Activated T-helper 2 cell treated with anti-CD3 and anti-CD28 coated beads, Interferon-gamma antibody, Interleukin-2, Interleukin-4, amounts not matched to agents 10 μg/mL and 5 μg/mL and 100 μg/mL, durations not matched to agents 14 hours and 24 hours and 36 hours (primary cell): ENCODE measurements around the gene CEPT1. TPM values are rescaled to one million over a fixed set of nuclear protein-coding genes. Genes with fewer than 3 reads are reported as not detected.

ENCODE experiments used
- DNase-seq: peaks from one replicate; pipeline ENCODE4 v3.0.0; 2021; ENCODE audit warnings: low spot score
- H3K27ac Mint-ChIP-seq: one replicate; pipeline ENCODE4 v1.8.0; 2021; ENCODE audit warnings: mixed read lengths
- H3K27me3 Mint-ChIP-seq: one replicate; pipeline ENCODE4 v1.8.0; 2021; ENCODE audit warnings: low read depth, mixed read lengths
- H3K36me3 Mint-ChIP-seq: one replicate; pipeline ENCODE4 v1.8.0; 2021; ENCODE audit warnings: low read depth, mixed read lengths
- H3K4me1 Mint-ChIP-seq: one replicate; pipeline ENCODE4 v1.8.0; 2021; ENCODE audit warnings: low read depth, mixed read lengths
- H3K4me3 Mint-ChIP-seq: one replicate; pipeline ENCODE4 v1.8.0; 2021; ENCODE audit warnings: low read depth, mild to moderate bottlenecking, moderate library complexity, mixed read lengths
- H3K9me3 Mint-ChIP-seq: one replicate; pipeline ENCODE4 v1.8.0; 2021; ENCODE audit warnings: mixed read lengths
- intact Hi-C: fragments of 100-400 bp; cut with micrococcal nuclease; formaldehyde crosslinking; loops from one replicate; pipeline ENCODE4 v1.15.1; 2023
- total RNA-seq: library from RNA; stranded (reverse); gene quantifications from 2 replicates; pipeline ENCODE4 v1.2.3, GENCODE V29; 2022

The CEPT1 gene
- total RNA-seq, 1 donor from 2014 or later: 34.8 TPM

GRCh38 chr1:111221633-111222291 is 81.7 kb downstream of the CEPT1 start:
- peaks cover 4% of the 10 kb centered on the region for H3K9me3 Mint-ChIP-seq
- peak overlapping the region; percentile 93 for H3K27ac Mint-ChIP-seq
- intact Hi-C loops: loop anchor here (1.0 to 10.0 kb wide), 6 partner anchors 7 to 253 kb away; partner anchors contain the start of genes ATP5PB, C1orf162, CEPT1 and DRAM2
- H3K27me3 Mint-ChIP-seq: no peaks in the 10 kb centered on the region
- peak overlapping the region; percentile 78 for H3K4me3 Mint-ChIP-seq
- peaks cover 86% of the 10 kb centered on the region for H3K4me1 Mint-ChIP-seq
- peak; percentile 60 for DNase-seq
- H3K36me3 Mint-ChIP-seq: peaks cover 3% of the 10 kb centered on the region

GRCh38 chr1:111222308-111223125 is 82.5 kb downstream of the CEPT1 start:
- H3K27ac Mint-ChIP-seq: peak overlapping the region; percentile 93
- H3K4me1 Mint-ChIP-seq: peaks cover 84% of the 10 kb centered on the region
- peaks cover 4% of the 10 kb centered on the region for H3K9me3 Mint-ChIP-seq
- peak overlapping the region; percentile 78 for H3K4me3 Mint-ChIP-seq
- H3K27me3 Mint-ChIP-seq: no peaks in the 10 kb centered on the region
- intact Hi-C loops: loop anchor here (1.0 to 10.0 kb wide), 6 partner anchors 8 to 252 kb away; partner anchors contain the start of genes ATP5PB, C1orf162 and WDR77
- H3K36me3 Mint-ChIP-seq: peaks cover 3% of the 10 kb centered on the region
- peak; percentile 70 for DNase-seq

GRCh38 chr1:111223126-111223685 is 83.2 kb downstream of the CEPT1 start:
- no peak for DNase-seq
- intact Hi-C loops: loop anchor here (1.0 to 10.0 kb wide), 4 partner anchors 52 to 252 kb away; partner anchors contain the start of genes ATP5PB, C1orf162 and WDR77
- peaks cover 84% of the 10 kb centered on the region for H3K4me1 Mint-ChIP-seq
- no peak overlapping the region for H3K27ac Mint-ChIP-seq
- peaks cover 1% of the 10 kb centered on the region for H3K9me3 Mint-ChIP-seq
- H3K36me3 Mint-ChIP-seq: peaks cover 3% of the 10 kb centered on the region
- H3K4me3 Mint-ChIP-seq: no peak overlapping the region
- H3K27me3 Mint-ChIP-seq: no peaks in the 10 kb centered on the region

- H3K9me3 Mint-ChIP-seq: no peaks in the 10 kb centered on the region
- H3K27me3 Mint-ChIP-seq: no peaks in the 10 kb centered on the region
- H3K27ac Mint-ChIP-seq: no peak overlapping the region
- H3K4me3 Mint-ChIP-seq: peak overlapping the region; percentile 31
- peaks cover 79% of the 10 kb centered on the region for H3K4me1 Mint-ChIP-seq
- no peaks in the 10 kb centered on the region for H3K36me3 Mint-ChIP-seq
- DNase-seq: no peak
- intact Hi-C loops: loop anchor here (5.0 to 10.0 kb wide), 2 partner anchors 33 to 250 kb away; partner anchors contain the start of gene C1orf162
Measured at GRCh38 chr1:111225091-111225490, 85.1 kb downstream of the CEPT1 start.

DNA sequence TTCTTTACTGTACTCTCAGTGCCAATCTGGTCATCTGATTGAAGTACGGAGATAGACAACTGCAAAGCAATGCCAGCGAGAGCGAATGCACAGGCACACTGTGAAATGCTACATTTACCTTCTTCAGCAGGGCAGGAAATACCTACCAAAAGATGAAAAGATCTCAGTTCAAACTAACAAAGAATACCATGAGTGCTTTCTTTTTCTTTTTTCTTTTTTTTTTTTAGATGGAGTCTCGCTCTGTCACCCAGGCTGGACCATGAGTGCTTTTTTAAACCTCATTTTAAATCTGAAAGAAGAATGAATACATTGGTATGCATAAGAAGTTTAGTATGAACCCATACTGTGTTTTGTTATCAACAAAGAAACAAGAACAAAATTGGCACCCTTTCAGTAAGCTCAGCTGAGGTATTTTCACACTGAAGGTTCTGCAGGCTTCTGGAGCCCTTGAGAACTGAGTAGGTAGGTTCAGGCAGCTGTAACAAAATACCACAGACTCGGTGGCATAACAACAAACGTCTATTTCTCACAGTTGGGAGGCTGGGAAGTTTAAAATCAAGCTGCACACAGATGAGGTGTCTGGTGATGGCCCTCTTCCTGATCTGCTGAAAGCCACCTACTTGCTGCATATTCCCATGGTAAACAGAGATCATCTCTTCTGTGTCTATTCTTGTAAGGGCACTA is 85.8 kb downstream of the CEPT1 start:
- Mint-ChIP-seq H3K27me3 (no peaks in the 10 kb centered on the region), H3K36me3 (no peaks in the 10 kb centered on the region), H3K4me3 (peak overlapping the region; percentile 31), H3K27ac (peak overlapping the region; percentile 6), H3K4me1 (peaks cover 75% of the 10 kb centered on the region), H3K9me3 (no peaks in the 10 kb centered on the region)
- intact Hi-C loops: loop anchor here (5.0 to 10.0 kb wide), 2 partner anchors 34 to 249 kb away; partner anchors contain the start of gene C1orf162
- DNase-seq: no peak

GRCh38 chr1:111227434-111227833 is 87.4 kb downstream of the CEPT1 start, which contains the start of gene CHI3L2:
TSS of gene CHI3L2 (plus strand) at chr1:111227713. CDS start at chr1:111227730, 17 bp downstream.
- Mint-ChIP-seq H3K4me1 (peaks cover 69% of the 10 kb centered on the region), H3K9me3 (no peaks in the 10 kb centered on the region), H3K27me3 (no peaks in the 10 kb centered on the region), H3K36me3 (no peaks in the 10 kb centered on the region), H3K27ac (no peak within 1 kb of the TSS), H3K4me3 (no peak within 1 kb of the TSS)
- intact Hi-C loops: loop anchor here (5.0 to 10.0 kb wide), 2 partner anchors 35 to 247 kb away; partner anchors contain the start of gene C1orf162
- DNase-seq: no peak

DNA sequence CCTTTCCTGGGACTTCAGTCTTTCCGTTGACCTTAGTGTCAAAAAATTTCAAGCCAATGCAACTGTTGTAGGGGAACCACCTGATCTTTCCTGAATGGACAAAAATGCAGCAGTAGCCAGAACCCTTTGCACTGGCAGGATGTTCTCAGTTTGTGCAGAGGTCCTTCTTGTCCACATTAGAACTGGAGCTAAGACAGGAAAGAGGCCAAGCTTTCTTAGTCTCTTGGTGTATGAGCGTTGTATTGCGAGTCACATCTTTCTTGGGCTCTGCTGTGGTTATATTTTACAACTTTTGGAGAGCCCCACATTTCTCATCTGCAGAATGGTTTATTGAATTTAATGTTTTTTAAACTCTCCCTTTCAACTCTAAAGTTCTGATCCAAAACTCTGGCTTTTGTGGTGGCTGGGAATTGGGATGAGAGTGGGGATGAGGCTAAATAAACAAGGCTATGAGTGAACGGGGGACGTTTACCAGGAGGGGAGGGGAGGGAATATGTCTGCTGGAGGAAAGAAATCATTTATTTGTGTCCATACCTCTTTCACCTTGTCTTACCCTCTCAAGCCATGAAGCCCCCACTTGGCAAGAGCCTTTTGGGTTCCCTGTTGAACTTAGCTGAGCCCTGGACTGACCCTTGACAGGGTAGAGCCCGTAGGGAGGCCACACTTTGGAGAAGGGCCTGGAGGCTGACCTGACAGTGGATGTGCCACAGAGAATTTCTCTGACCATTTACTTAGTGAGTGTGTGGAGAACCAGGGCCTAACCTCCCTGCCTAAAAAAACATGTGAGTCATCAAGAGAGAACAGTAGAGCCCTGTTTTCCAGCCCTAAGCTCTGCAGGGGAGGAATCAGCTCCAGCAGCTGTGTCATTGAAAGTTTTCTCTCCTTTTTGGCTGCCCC is 88.1 kb downstream of the CEPT1 start:
- peaks cover 62% of the 10 kb centered on the region for H3K4me1 Mint-ChIP-seq
- no peak for DNase-seq
- no peaks in the 10 kb centered on the region for H3K27me3 Mint-ChIP-seq
- no peaks in the 10 kb centered on the region for H3K36me3 Mint-ChIP-seq
- H3K27ac Mint-ChIP-seq: no peak overlapping the region
- no peaks in the 10 kb centered on the region for H3K9me3 Mint-ChIP-seq
- H3K4me3 Mint-ChIP-seq: no peak overlapping the region
- intact Hi-C loops: loop anchor here (5.0 to 10.0 kb wide), 2 partner anchors 36 to 247 kb away; partner anchors contain the start of gene C1orf162

- no peak for DNase-seq
- peaks cover 57% of the 10 kb centered on the region for H3K4me1 Mint-ChIP-seq
- H3K27me3 Mint-ChIP-seq: no peaks in the 10 kb centered on the region
- intact Hi-C loops: loop anchor here (5.0 to 10.0 kb wide), 2 partner anchors 36 to 246 kb away; partner anchors contain the start of gene C1orf162
- H3K36me3 Mint-ChIP-seq: no peaks in the 10 kb centered on the region
- no peak overlapping the region for H3K27ac Mint-ChIP-seq
- H3K4me3 Mint-ChIP-seq: no peak overlapping the region
- no peaks in the 10 kb centered on the region for H3K9me3 Mint-ChIP-seq
Measured at GRCh38 chr1:111228748-111229126, 88.7 kb downstream of the CEPT1 start.

GRCh38 chr1:111232134-111232533 is 92.1 kb downstream of the CEPT1 start:
- no peaks in the 10 kb centered on the region for H3K9me3 Mint-ChIP-seq
- no peak overlapping the region for H3K4me3 Mint-ChIP-seq
- peaks cover 6% of the 10 kb centered on the region for H3K36me3 Mint-ChIP-seq
- intact Hi-C loops: no loop called here
- DNase-seq: no peak
- H3K27ac Mint-ChIP-seq: no peak overlapping the region
- peaks cover 38% of the 10 kb centered on the region for H3K4me1 Mint-ChIP-seq
- no peaks in the 10 kb centered on the region for H3K27me3 Mint-ChIP-seq

DNA sequence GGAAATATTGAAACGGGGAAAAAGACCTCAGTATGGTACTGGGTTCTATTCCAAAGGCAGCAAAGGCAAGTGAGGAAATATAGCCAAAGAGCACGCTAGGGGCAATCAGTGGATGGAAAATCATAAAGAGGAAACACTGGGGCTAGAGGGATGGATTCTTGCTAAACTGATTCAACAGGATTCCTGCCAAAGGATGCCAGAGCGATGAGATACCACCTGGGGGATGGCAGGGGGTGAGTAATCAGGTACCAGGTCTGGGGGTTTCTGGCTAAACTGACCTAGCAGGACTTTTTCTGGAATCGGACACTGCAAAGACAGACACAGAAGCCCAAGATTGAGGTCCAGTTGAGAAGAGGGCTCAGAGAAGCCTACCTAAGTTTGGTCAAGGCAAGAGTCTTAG is 94.2 kb downstream of the CEPT1 start:
- intact Hi-C loops: no loop called here
- H3K4me3 Mint-ChIP-seq: no peak overlapping the region
- no peak for DNase-seq
- H3K4me1 Mint-ChIP-seq: peaks cover 20% of the 10 kb centered on the region
- H3K9me3 Mint-ChIP-seq: no peaks in the 10 kb centered on the region
- H3K27me3 Mint-ChIP-seq: no peaks in the 10 kb centered on the region
- peaks cover 14% of the 10 kb centered on the region for H3K36me3 Mint-ChIP-seq
- H3K27ac Mint-ChIP-seq: no peak overlapping the region
